HG02885 (cell line): Measurements from ENCODE around the gene COX19.

Experiments
- ATAC-seq: cut with Tn5 transposase; IDR thresholded peaks from one replicate; pipeline ENCODE4 v1.9.1; 2021; ENCODE audit warnings: mild to moderate bottlenecking; ENCODE audit not compliant: unreplicated experiment, poor library complexity

COX19 gene, protein sequence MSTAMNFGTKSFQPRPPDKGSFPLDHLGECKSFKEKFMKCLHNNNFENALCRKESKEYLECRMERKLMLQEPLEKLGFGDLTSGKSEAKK

DNA sequence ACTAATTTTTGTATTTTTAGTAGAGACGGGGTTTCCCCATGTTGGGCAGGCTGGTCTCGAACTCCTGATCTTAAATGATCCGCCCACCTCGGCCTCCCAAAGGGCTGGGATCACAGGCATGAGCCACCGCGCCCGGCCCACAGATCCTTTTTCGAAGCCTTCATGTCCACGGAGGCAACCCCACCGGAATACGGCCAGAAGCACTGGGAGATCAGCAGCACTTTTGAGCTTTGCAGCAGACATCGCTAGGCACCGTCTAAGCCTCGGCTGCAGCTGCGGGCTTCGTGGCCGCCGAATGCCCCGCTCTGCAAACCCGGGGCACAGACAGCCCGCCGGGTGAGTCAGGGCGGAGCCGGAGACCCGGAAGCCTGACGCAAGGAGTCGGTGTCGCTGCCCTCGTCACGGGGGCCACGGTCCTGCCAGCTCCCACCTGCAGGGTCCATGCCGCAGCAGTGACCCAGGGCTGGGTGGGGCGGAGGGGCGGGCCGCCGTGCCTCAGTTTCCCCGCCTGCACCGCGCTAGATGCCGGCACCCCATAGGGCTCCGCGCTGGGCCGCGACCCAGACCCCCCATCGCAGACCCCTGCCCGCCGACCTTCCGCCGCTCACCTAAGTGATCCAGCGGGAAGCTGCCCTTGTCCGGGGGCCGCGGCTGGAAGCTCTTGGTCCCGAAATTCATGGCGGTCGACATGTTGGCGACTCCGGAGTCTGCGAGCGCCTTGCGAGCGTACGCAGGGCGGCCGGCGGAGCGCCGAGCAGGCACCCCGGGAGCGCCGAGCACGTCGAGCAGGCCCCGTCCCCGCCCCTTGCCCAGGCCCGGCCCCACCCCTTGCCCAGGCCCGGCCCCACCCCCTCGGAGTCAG lies at the start of gene COX19:
COX19 (minus strand) TSS at position 730 of the 862 bp plus-strand sequence; CDS start at position 690, 40 bp downstream.
- peak; percentile 86 for ATAC-seq

DNA sequence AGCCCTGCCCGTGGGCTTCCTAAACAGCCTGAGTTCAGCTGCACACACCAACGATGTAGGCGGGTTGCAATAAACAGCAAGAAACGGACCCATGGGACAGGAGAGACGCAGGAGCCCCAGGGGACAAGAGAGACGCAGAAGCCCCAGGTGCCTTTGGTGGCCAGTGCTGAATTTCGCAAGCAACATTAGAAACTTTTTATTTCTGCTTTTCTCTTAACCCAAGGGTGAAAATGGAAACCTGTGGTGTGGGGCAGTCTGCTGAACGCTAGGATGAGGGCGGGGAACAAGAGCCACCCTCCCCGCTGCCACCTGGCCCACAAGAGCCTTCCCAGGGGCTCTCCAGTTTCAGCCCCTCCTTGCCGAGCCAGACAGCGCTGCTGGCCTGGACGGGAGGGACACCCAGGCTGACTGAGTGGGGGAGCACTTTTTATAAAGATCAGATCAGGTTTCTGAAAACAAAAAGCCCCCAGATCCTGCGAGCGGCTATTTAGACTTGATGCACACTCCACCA lies 49.0 kb upstream of the COX19 start:
- peak; percentile 63 for ATAC-seq

DNA sequence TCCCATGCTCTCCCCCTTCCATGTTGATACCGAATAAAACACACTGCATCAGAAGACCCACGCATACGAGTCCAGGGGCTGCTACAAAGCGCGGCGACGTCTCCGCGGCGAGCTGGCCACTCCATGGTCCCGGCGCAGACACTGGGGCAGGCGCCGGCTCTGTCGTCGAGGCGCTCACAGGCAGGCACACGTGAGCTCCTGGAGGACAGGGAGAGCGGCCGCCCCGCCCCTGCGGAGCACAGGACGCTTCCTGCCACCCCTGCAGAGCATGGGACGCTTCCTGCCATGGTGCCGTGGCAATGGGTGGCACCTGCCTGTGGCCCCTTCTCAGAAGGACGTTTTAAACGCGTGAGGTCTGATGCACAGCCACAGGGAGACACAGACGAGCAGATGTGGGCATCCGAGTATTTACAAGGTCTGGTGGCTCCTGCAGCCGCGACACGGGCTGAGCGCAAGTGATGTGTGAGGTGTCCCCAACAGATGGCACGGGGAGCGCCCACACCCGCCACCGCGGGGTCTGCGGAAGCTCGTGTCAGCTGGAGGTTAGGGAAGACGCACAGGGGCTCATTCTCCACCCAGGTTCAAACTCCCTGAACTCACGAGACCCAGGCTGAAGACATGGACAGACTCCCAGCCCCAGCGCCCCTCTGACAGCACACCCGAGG lies 47.6 kb upstream of the COX19 start:
- no peak for ATAC-seq

DNA sequence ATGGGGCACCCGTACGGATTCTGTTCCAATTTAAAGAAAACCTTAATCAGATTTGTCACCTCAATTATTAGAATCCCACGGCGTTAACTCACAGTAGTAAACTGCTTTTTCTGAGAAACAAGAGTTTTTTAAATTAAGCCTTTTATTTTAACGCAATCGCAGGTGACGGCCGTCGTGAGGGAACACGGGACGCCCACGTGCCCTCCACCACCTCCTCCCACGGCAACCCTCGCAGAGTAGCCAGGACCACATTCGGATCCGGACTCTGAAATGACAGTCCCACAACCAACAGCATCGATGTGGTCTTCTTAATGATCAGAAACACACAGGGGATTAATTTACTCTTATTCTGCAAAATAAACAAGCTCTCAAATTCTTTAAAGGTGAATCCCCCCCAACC lies 47.0 kb upstream of the COX19 start:
- no peak for ATAC-seq

DNA sequence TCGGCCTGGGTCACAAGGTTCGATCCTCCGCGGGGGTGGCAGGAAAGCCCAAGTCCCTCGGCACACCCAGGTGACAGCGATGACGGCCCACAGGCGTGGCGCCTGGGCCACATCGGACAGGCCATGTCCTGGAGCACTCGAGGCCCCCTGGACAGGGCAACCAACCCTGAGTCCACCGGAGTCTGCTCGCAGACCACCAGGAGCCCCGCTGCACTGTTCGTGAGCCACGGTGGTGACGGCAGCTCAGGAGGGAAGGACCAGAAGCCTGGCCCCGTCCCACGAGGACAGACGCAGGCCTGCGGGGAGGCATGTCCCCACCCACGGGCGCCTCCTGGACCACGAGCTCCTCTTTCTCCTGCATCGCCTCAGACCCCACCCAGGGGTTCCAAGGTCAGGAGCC lies 46.6 kb upstream of the COX19 start:
- ATAC-seq = no peak

DNA sequence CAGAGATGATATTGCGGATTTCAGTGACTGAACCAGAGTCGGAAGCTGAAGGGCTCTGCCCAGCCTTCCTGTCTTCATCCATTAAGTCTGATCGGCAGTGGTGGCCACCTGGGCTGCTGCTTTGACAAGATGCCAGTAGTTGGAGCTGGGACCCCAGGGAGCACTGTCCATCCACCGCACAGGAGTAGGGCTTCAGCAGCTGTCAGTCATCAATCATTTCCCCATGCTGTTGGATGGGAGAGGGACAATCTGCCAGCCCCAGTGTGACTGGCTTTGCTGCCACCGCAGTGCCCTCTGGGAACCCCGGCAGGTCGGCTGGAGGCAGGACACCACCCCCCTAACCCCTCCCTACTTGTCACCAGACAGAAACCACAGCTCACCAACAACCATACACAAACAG lies 46.0 kb upstream of the COX19 start:
- no peak for ATAC-seq

DNA sequence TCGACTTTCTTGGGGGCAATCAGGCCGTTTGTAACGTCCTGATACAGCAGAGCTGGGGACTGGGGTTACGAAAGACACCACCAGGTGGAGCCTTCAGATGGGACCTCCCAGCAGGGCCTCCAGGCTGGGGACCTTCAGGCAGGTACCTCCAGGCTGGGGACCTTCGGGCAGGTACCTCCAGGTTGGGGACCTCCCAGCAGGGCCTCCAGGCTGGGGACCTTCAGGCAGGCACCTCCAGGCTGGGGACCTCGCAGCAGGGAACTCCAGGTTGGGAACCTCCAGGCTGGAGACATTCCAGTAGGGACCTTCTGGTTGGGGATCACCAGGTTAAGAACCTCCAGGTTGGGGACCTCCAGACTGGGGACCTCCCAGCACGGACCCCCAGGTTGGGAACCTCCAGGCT lies 45.5 kb upstream of the COX19 start:
- no peak for ATAC-seq

DNA sequence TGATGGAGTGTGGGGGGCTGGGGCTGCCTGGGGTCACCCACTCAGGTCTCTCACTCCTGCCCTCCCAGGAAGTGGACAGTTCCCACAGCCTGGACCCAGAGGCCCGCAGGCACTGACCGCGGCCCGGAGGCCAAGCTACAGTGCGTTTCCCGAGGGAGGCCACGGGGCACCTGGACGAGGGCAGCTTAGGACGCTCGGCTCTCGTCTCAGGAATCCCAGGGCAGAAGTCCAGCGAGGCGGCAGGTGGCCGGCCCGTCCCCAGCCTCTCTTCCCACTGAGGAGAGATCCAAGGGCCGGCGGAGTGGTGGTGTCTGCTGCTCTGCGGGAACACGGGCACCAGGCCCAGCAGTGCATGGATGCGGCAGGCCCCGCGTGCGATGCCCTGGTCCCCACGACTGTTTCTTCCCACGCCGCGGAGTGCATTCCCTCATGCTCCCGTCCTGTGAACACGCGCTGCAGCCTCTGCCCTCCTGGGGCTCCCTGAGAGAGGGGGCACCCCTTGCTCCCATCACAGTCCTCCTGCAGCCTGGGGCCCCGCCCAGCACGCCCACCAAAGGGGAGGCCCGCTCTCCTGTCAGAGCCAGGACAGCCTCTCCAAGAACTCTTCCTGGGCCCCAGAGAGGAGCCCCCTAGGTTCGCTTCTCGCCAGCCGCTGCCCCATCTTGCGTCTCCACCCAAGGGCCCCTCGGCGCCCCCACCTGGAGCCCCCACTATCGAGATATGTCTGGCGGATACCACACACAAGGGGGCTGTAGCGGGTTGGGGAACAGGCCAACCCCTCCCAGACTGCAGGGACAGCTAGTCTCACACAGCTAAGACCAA lies 44.7 kb upstream of the COX19 start:
- ATAC-seq = no peak

DNA sequence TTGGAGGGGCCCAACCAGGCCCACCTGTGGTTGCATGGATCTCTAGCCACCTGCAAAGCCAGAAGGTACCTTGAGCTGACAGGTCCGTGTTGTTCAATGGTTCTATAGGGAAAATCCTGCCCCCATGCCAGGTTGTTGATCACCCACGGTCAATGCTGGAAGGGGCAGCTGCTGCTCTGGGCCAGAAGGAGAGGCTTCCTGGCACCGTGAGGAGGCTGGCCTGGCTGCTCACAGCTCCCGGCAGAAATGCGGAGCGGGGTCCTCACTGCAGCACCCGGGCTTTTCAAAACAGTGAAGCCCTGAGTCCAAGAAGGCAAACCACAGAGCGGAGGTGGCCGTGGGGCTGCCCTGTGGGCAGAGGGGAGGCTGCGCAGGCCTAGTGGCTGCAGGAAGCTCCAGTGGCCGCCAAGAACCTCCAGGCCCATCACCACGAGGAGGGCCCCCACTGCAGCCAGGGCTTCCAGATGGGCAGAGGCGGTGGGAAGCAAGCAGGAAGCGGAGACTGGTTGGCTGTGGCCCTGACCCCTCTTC lies 44.0 kb upstream of the COX19 start:
- ATAC-seq = no peak

DNA sequence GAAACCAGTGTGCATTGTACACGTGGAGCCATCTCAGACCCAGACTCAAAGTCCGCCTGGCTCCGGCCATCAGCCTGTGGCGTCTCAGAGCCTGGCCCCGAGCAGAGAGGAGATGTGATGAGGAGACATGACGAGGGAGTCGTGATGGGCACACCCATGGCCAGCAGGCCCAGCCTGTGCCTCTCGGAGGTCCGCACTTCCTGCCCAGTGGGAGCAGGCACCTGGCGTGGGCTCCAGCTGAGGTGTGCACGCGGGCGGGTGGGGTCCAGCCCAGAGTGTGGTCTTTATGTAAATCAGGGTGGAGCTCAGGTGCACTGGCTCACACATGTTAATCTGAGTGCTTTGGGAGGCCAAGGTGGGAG lies 43.0 kb upstream of the COX19 start:
- no peak for ATAC-seq

DNA sequence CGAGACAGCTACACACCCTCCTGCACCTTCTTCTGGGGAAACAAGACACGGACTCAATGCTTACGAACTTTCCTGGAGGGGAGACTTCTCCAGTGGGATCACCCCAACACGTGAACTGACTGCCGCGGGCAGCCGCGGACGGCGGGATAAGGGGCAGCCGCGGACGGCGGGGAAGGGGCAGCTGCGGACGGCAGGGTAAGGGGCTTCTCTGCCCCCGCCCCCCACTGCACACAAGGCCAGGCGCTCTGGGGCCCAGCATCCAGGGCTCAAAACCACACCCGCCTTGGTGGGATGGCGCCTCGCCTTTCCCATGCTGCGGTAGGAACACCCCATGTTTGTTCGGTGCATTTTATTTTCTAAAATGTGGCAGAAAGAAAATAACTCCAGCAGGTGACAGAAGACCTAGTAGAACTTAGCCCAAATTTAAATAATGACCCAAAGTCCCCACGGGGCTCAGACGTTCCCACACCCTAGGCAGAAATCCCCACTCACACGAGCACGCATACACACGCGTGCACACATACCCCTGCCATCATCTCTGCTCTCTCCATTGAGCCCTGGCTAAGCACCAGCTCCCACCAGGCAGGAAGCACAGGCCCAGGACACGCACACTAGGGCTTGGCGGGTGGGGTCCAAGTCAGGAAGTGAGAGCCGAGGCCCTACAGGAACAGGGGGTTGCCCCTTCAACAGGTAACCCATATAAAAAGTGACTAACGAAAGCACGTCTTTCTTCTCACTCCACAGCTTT lies 42.4 kb upstream of the COX19 start:
- ATAC-seq = no peak

DNA sequence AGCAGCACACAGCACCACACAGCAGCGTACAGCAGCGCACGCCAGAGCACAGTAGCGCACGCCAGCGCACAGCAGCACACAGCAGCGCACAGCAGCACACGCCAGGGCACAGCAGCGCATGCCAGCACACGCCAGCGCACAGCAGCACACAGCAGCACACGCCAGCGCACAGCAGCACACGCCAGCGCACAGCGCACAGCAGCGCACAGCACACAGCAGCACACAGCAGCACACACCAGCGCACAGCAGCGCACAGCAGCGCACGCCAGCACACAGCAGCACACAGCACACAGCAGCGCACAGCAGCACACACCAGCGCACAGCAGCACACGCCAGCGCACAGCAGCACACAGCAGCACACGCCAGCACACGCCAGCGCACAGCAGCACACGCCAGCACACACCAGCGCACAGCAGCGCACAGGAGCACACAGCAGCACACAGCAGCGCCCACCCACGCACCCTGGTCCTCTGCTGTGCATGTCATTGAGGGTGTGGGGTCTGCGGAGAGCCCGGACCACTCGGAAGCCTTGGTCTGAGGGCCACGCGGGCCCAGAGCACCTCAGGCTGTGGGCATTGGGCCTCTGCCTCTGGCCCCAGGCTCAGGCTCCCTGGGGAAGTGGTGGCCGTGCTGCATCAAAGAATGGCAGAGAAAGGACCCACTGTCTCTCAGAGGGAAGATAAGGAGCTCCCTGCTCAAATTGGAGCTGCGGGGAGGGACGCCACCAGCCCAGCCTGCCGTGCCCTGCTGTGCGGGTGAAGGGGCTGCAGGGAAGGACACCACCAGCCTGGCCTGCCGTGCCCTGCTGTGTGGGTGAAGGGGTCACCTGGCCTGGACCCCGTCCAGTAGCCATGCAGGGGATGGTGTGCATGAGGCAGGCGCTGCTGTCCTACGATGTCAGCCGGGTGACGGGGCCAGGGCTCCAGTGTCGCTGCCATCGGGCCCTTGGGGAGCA lies 41.5 kb upstream of the COX19 start:
- ATAC-seq = no peak

DNA sequence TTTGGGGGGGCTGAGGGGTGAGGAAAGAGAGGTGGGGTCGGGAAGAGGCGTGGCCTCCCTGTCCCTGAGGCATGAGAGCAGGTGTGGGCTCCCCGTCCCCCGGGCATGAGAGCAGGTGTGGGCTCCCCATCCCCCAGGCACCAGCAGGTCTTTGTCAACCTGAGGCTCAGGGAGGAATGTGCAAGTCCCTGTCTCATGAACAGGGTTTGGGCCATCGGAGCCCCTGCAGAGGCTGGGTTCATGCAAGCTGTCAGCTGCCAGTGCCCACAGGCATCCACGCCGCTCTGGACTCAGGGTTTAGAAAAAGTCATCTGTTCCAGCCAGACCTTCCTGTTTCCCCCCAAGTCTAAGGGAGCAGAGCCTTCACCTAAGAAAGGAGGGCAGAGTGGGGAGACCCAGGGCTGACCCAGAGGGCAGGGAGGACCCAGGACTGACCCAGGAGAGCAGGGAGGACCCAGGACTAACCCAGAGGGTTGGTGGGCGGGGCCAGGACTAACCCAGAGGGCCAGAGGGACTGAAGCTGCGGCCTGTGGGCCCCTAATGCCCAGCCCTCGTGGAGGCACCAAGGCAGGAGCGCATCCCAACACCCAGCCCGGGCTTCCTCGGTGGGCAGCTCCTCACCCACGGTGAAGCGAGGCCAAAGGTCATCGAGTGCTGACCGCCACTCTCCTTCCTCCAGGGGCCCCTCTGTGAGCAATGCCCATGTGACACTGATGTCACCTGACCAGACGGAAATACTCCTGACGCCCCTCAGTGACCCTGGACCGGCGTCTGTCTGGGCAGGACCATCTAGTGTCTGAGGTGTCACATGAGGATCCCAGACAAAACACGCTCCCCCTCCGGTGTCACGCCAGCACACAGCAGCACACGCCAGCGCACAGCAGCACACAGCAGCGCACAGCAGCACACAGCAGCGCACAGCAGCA lies 40.1 kb upstream of the COX19 start:
- ATAC-seq = no peak

DNA sequence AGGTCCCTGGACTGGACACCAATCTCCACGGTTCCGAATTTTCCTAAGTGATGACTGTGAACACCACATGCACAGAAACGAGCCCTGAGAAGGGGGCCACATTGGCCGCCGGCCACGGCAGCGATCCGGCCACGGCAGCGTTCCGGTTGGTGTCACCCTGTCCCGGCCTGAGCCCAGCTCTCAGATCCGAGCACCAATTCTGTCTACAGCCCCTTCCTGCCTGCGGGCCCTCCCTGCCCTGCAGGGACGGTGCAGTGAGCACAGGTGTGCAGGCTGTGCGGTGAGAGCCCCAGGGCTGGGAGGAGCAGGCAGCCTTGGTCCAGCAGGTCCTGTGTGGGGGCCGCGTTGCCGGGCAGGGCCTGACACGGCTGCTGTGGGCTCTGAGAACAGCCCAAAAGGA lies 39.3 kb upstream of the COX19 start:
- ATAC-seq = no peak

DNA sequence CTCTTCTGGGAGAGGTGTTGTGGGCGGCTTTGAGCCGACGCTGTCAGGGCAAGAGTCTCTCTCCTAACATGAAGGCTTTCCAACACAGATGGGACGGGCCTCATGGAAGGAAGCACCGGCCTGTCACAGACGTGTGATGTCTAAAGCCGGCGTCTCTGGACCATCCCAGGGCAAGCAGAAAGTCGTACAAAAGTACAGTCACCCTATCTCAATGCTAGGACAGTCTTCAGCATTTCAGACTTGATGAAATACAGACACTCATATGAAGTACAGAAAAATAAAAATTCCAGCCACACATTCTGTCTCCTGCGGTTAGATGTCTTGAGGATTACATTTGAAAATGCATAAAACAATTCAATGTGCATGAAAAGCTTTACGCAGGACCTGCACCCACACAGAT lies 38.2 kb upstream of the COX19 start:
- ATAC-seq = no peak

DNA sequence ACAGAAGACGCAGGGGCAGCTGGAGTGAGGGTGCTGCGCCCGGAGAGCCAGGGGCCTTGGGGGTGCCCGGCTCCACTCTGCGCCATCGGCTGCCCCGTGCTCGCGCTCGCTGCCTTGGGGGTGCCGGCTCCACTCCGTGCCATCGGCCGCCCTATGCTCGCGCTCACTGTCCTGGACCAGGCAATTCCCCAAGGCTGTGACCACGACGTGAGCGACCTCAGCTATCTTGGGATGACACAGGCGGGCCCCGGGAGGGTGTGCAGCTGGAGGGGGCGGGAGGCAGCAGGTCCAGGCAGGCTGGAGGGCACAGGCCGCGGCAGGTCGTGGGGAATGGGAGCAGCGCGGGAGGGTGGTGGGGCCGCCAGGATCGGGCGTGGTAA lies 37.4 kb upstream of the COX19 start:
- ATAC-seq = no peak

DNA sequence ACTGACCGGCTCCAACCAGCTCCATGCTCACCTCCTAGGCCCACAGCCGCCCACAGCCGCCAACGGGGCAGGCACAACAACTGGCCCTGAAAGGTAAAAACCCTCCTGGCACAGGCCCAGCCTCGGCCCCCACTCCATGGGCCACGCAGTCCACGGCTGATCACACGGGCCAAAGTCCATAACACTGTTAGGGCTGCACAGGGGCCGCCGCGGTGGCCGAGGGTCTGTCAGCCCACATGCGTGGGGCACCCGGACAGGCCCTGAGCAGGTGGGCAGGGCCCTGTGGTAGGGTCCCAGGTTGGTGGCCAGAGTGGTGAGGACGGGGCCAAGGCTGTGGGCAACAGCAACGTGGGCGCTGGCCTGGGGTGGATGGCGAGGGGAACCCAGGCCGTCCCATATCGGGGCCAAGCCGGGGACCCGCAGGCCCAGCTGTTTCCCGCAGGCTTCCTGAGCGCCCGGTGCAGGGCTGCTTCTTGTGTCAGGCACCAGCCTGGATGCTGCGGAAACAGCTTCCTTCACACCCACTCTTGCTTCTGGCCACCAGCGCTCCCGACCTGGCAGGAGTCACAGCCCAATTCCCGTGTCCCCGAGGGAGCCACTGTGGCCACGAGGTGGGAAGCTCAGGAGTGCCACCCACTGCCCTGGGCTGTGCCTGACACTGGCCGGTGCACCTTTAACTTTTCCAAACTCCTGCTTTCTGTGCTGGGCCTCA lies 36.8 kb upstream of the COX19 start:
- ATAC-seq = no peak
